ENCODE results near the gene AQR. TPM values are rescaled to one million over a fixed set of nuclear protein-coding genes. Genes with fewer than 3 reads are reported as not detected.

AQR gene
- total RNA-seq, 1 experiment from 2014 or later: 62.1 TPM

DNA sequence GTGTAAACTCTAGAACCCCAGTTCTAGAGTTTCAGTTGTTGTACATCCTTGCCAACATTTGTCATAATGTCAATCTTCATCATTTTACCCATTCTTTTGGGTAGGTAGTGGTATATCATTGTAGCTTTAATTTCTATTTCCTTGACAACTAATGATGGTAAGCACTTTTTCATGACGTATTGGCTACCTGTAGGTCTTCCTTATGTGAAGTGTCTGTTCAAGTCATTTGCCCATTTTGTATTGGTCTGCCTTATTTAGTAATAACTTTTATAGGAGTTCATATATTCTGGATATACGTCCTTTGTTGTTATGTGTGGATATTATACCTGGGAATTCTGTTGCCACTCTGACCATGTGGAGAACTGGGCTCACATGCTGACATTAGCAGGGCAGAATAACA, 100.4 kb downstream of the AQR start (continued):
- TF ChIP-seq, protein P1, sequence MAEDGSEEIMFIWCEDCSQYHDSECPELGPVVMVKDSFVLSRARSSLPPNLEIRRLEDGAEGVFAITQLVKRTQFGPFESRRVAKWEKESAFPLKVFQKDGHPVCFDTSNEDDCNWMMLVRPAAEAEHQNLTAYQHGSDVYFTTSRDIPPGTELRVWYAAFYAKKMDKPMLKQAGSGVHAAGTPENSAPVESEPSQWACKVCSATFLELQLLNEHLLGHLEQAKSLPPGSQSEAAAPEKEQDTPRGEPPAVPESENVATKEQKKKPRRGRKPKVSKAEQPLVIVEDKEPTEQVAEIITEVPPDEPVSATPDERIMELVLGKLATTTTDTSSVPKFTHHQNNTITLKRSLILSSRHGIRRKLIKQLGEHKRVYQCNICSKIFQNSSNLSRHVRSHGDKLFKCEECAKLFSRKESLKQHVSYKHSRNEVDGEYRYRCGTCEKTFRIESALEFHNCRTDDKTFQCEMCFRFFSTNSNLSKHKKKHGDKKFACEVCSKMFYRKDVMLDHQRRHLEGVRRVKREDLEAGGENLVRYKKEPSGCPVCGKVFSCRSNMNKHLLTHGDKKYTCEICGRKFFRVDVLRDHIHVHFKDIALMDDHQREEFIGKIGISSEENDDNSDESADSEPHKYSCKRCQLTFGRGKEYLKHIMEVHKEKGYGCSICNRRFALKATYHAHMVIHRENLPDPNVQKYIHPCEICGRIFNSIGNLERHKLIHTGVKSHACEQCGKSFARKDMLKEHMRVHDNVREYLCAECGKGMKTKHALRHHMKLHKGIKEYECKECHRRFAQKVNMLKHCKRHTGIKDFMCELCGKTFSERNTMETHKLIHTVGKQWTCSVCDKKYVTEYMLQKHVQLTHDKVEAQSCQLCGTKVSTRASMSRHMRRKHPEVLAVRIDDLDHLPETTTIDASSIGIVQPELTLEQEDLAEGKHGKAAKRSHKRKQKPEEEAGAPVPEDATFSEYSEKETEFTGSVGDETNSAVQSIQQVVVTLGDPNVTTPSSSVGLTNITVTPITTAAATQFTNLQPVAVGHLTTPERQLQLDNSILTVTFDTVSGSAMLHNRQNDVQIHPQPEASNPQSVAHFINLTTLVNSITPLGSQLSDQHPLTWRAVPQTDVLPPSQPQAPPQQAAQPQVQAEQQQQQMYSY (CRISPR knock-in tag; IDR thresholded peaks at IDR 0.05): no peak
- TF ChIP-seq MXD4 (CRISPR knock-in tag; IDR thresholded peaks at IDR 0.05; ENCODE audit: borderline replicate concordance) (no peak), ZNF396 (CRISPR knock-in tag; IDR thresholded peaks at IDR 0.05; ENCODE audit: borderline replicate concordance) (no peak)

DNA sequence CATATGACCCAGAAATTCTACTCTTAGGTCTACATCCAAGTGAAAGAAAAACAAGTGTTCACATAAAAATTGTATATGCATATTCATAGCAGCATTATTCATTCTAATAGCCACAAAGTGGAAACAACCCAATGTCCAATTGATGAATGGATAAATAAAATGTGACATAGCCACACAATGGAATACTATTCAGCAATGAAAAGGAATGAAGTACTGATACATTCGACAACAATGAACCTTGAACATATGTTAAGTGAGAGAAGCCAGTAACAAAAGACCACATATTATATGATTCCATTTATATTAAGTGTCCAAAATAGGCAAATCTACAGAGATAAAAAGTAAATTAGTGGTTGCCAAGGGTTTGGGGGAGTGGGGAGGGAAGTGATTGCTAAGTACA, 104.0 kb downstream of the AQR start:
- Mint-ChIP-seq H3K27me3 (ENCODE audit: low read depth) (no peaks in the 10 kb centered on the region), H3K4me3 (no peak overlapping the region), H3K4me1 (no peaks in the 10 kb centered on the region), H3K36me3 (peaks cover 53% of the 10 kb centered on the region), H3K9me3 (peaks cover 7% of the 10 kb centered on the region; the same call in 1 of the 2 replicates), H3K27ac (no peak overlapping the region)
- DNase-seq (ENCODE audit: low spot score) (no peak), ATAC-seq (no peak)
- TF ChIP-seq, protein P2, sequence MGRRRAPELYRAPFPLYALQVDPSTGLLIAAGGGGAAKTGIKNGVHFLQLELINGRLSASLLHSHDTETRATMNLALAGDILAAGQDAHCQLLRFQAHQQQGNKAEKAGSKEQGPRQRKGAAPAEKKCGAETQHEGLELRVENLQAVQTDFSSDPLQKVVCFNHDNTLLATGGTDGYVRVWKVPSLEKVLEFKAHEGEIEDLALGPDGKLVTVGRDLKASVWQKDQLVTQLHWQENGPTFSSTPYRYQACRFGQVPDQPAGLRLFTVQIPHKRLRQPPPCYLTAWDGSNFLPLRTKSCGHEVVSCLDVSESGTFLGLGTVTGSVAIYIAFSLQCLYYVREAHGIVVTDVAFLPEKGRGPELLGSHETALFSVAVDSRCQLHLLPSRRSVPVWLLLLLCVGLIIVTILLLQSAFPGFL (CRISPR knock-in tag; IDR thresholded peaks at IDR 0.05; ENCODE audit: borderline replicate concordance): no peak
- TF ChIP-seq JAZF1 (CRISPR knock-in tag; IDR thresholded peaks at IDR 0.05) (no peak), NFYB (CRISPR knock-in tag; conservative IDR thresholded peaks at IDR 0.05; ENCODE audit: low read depth) (no peak), ZNF263 (CRISPR knock-in tag; IDR thresholded peaks at IDR 0.05; ENCODE audit: low read depth) (no peak)
- POLR2A ChIA-PET: no interaction called here
- CTCF ChIA-PET: no interaction called here

DNA sequence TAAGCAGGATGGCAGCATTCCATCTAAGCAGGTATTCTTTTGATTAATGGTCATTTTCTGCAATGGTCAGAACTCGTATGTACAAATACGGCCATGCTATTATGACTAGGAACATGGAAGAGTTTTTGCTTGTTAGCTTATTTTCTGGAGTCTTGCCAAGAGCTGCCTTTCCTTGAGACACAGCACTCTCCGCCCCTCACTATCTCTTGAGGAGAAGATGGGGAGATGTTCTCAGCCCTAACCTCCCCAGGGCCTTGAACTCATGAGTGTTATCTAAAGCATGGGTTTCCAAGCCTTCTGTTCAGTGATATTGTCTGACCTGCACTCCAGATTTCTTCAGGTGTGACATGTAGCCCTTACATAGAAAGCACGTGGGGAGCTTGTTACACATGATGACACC, 108.3 kb downstream of the AQR start:
- H3K9me3 Mint-ChIP-seq: no peaks in the 10 kb centered on the region
- no peak overlapping the region for H3K4me3 Mint-ChIP-seq
- TF ChIP-seq ZNF416 (CRISPR knock-in tag; IDR thresholded peaks at IDR 0.05): no peak
- TF ChIP-seq ZNF138 (CRISPR knock-in tag; conservative IDR thresholded peaks at IDR 0.05): no peak
- TF ChIP-seq, protein P3, sequence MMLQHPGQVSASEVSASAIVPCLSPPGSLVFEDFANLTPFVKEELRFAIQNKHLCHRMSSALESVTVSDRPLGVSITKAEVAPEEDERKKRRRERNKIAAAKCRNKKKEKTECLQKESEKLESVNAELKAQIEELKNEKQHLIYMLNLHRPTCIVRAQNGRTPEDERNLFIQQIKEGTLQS (CRISPR knock-in tag; conservative IDR thresholded peaks at IDR 0.05): no peak
- TF ChIP-seq NFATC4 (CRISPR knock-in tag; IDR thresholded peaks at IDR 0.05): no peak
- TF ChIP-seq CBFB (CRISPR knock-in tag; IDR thresholded peaks at IDR 0.05; ENCODE audit: low read depth): no peak
- TF ChIP-seq, protein P4, sequence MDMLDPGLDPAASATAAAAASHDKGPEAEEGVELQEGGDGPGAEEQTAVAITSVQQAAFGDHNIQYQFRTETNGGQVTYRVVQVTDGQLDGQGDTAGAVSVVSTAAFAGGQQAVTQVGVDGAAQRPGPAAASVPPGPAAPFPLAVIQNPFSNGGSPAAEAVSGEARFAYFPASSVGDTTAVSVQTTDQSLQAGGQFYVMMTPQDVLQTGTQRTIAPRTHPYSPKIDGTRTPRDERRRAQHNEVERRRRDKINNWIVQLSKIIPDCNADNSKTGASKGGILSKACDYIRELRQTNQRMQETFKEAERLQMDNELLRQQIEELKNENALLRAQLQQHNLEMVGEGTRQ (CRISPR knock-in tag; IDR thresholded peaks at IDR 0.05): no peak
- TF ChIP-seq, protein P5, sequence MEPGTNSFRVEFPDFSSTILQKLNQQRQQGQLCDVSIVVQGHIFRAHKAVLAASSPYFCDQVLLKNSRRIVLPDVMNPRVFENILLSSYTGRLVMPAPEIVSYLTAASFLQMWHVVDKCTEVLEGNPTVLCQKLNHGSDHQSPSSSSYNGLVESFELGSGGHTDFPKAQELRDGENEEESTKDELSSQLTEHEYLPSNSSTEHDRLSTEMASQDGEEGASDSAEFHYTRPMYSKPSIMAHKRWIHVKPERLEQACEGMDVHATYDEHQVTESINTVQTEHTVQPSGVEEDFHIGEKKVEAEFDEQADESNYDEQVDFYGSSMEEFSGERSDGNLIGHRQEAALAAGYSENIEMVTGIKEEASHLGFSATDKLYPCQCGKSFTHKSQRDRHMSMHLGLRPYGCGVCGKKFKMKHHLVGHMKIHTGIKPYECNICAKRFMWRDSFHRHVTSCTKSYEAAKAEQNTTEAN (CRISPR knock-in tag; IDR thresholded peaks at IDR 0.05): no peak
- TF ChIP-seq, protein P6, sequence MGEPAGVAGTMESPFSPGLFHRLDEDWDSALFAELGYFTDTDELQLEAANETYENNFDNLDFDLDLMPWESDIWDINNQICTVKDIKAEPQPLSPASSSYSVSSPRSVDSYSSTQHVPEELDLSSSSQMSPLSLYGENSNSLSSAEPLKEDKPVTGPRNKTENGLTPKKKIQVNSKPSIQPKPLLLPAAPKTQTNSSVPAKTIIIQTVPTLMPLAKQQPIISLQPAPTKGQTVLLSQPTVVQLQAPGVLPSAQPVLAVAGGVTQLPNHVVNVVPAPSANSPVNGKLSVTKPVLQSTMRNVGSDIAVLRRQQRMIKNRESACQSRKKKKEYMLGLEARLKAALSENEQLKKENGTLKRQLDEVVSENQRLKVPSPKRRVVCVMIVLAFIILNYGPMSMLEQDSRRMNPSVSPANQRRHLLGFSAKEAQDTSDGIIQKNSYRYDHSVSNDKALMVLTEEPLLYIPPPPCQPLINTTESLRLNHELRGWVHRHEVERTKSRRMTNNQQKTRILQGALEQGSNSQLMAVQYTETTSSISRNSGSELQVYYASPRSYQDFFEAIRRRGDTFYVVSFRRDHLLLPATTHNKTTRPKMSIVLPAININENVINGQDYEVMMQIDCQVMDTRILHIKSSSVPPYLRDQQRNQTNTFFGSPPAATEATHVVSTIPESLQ (CRISPR knock-in tag; IDR thresholded peaks at IDR 0.05): no peak
- TF ChIP-seq SMAD3 (CRISPR knock-in tag; IDR thresholded peaks at IDR 0.05; ENCODE audit: borderline replicate concordance): no peak
- no peak for TF ChIP-seq SOX15 (CRISPR knock-in tag; IDR thresholded peaks at IDR 0.05)
- TF ChIP-seq ELF4 (CRISPR knock-in tag; IDR thresholded peaks at IDR 0.05; ENCODE audit: low read depth): no peak
- ChIA-PET CTCF (interaction anchor here (1.3 kb wide), 1 partner anchor 153 kb away, joined by 4 read pairs; no protein-coding TSS in a partner anchor), POLR2A (no interaction called here)
- H3K27me3 Mint-ChIP-seq (ENCODE audit: low read depth): no peaks in the 10 kb centered on the region
- no peak overlapping the region for H3K27ac Mint-ChIP-seq
- peaks cover 50% of the 10 kb centered on the region for H3K36me3 Mint-ChIP-seq
- ATAC-seq (no peak), DNase-seq (ENCODE audit: low spot score) (no peak)
- H3K4me1 Mint-ChIP-seq: no peaks in the 10 kb centered on the region

All from WTC11 (cell line).